Measurements from ENCODE around the gene CTBP1.

The CTBP1 gene

DNA sequence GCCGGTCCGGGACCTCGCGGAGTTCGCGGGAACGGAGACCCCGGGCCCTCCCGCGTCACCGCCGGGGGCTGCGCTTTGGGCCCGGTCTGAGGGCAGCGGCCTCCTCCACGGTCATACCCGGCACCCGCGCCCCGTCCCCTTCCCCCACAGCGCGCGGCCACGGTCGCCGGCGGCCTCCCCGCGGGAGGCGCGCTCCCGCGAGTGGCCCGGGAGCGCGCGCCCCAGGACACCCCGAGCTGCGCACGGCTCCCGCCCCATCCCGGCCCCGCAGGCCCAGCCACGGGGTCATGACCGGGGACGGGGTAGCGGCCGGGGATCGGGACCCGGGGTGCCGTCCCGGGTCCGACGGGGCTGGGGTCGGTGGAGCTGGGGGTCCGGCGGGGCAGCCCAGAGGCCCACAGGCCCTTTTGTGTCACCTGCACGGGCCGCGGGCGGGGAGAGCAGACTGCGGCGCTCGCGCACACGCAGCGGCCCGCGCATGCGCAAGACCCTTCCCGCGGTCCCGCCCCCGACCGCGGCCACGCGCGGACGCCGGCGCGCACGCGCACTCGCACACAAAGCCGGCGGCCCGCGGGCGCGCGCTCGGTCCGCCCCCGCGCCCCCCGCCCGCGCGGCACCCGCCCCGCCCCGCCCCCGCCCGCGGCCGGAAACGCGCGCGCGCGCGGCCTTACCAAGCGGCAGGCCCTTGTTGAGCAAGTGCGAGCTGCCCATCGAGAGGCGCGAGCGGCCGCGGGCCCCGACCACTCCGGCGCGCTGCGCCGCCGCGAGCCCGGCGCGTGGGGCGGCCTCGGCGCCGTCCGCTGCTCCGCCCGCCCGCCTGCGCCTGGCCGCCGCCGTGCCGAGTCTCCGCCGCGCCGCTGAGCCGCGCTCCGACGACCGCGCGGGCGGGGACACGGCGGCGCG, at the start of gene CTBP1:
CTBP1 (minus strand) TSS at position 886 of the 903 bp plus-strand sequence. CDS start 7,799 bp downstream, outside the sequence.
- Histone ChIP-seq H3K4me1 (ENCODE audit: control insufficient read depth, insufficient read depth, low read length) (0 out of 2 replicates have a peak, but pooled peaks cover 5% of the 10 kb centered on the region), H3K27ac (ENCODE audit: low read depth, low read length) (peak within 1 kb of the TSS; percentile 93), H3K27me3 (ENCODE audit: control insufficient read depth, insufficient read depth, low read length) (peaks cover 4% of the 10 kb centered on the region), H3K9me3 (ENCODE audit: control insufficient read depth, insufficient read depth, low read length) (peaks cover 36% of the 10 kb centered on the region), H3K9ac (ENCODE audit: low read depth, low read length) (peak within 1 kb of the TSS; percentile 86), H3K4me3 (ENCODE audit: low read depth, low read length) (peak within 1 kb of the TSS; percentile 81), H3K36me3 (ENCODE audit: control insufficient read depth, insufficient read depth, low read length) (peaks cover 11% of the 10 kb centered on the region; the same call in 1 of the 2 replicates)

DNA sequence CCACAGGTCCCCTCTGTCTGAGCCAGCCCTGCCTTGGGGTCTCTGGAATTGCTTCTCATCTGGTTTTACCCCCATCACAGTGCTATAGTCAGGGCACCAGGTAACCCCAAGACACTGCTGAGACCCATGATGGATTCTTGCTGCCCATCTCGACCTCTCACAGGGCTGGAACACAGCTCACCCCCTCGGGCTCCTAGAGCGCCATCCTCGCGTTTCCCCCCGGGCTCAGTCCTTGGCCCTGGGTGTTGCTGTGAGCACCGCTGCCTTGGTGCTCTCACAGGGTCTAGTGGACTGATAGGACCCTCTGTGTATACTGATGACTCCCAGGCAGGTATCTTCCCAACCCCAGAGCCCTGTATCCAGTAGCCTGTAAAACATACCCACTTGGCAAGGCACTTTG, 49.5 kb upstream of the CTBP1 start:
- H3K36me3 ChIP-seq (ENCODE audit: control insufficient read depth, insufficient read depth, low read length), result peaks cover 29% of the 10 kb centered on the region

DNA sequence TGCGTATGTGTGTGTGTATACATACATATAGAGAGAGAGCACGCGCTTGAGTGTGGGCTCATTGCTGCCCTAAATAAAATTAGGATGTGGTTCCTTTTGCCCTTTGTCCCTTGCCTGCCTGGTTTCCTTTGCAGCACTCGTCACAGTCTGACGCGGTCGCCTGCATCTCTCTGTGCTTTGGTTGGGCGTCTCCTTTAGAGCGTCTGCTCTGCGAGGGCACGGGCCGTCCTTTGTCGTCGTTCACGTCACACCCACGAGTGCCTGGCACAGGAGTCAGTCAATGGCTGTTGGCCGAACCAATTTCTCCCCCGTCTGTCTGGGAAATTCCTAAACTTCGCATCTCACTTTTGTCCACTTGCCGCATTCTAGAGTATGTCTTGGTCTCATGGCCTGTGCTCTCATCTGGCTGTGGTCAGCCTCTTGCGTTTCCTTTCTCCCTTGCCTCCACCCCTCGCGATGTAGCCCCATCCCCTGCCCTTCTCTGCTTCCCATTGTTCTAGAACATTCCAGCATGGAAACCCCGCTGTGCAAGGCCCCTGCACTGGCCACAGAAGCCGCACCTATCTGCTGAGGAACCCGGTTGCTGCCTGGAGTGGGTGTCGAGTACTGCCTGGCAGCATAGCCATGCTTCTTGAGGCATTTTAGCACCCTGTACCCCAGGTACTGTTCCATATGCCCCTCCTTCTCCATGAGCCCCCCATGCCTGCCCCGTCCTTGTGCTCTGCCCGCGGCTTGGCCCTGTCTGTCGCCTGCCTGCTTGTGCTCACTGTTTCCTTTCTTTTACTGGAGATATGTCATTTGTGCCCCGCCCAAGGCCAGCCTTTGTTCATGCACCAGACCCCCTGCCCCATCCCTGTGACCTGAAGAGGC, 48.8 kb upstream of the CTBP1 start:
- H3K9me3 ChIP-seq (ENCODE audit: control insufficient read depth, insufficient read depth, low read length), result no peaks in the 10 kb centered on the region
- no peak overlapping the region for H3K4me3 ChIP-seq (ENCODE audit: low read depth, low read length)
- no peak overlapping the region for H3K9ac ChIP-seq (ENCODE audit: low read depth, low read length)
- no peak overlapping the region for H3K27ac ChIP-seq (ENCODE audit: low read depth, low read length)
- H3K36me3 ChIP-seq (ENCODE audit: control insufficient read depth, insufficient read depth, low read length), result peaks cover 30% of the 10 kb centered on the region
- no peaks in the 10 kb centered on the region for H3K27me3 ChIP-seq (ENCODE audit: control insufficient read depth, insufficient read depth, low read length)
- peaks cover 9% of the 10 kb centered on the region for H3K4me1 ChIP-seq (ENCODE audit: control insufficient read depth, insufficient read depth, low read length)

More for the DNA sequence above, 49.5 kb upstream of the CTBP1 start:
- Histone ChIP-seq H3K9me3 (ENCODE audit: control insufficient read depth, insufficient read depth, low read length) (no peaks in the 10 kb centered on the region), H3K27me3 (ENCODE audit: control insufficient read depth, insufficient read depth, low read length) (no peaks in the 10 kb centered on the region), H3K27ac (ENCODE audit: low read depth, low read length) (no peak overlapping the region), H3K9ac (ENCODE audit: low read depth, low read length) (no peak overlapping the region), H3K4me1 (ENCODE audit: control insufficient read depth, insufficient read depth, low read length) (peaks cover 9% of the 10 kb centered on the region), H3K4me3 (ENCODE audit: low read depth, low read length) (no peak overlapping the region)

DNA sequence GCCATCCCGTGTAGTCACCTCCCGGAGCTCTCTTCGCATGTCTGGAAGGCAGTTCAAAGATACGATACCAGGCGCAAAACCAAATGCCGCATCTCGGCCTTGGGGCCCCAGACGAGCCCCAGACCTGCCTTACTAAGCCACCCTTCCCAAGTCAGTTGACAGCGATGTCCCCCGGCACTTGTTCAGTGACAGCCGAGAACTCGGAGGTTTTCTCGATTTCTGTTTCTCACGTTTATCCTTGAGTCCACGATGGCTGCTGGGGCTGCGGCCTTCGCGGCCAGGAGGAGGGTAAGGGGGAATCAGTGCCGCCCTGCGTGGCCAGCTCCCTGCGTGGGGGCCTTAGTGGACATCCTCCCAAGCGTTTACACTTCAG, 48.1 kb upstream of the CTBP1 start:
- Histone ChIP-seq H3K27me3 (ENCODE audit: control insufficient read depth, insufficient read depth, low read length) (no peaks in the 10 kb centered on the region), H3K4me3 (ENCODE audit: low read depth, low read length) (no peak overlapping the region), H3K4me1 (ENCODE audit: control insufficient read depth, insufficient read depth, low read length) (peaks cover 9% of the 10 kb centered on the region), H3K9ac (ENCODE audit: low read depth, low read length) (no peak overlapping the region), H3K9me3 (ENCODE audit: control insufficient read depth, insufficient read depth, low read length) (no peaks in the 10 kb centered on the region), H3K36me3 (ENCODE audit: control insufficient read depth, insufficient read depth, low read length) (peaks cover 30% of the 10 kb centered on the region), H3K27ac (ENCODE audit: low read depth, low read length) (no peak overlapping the region)

DNA sequence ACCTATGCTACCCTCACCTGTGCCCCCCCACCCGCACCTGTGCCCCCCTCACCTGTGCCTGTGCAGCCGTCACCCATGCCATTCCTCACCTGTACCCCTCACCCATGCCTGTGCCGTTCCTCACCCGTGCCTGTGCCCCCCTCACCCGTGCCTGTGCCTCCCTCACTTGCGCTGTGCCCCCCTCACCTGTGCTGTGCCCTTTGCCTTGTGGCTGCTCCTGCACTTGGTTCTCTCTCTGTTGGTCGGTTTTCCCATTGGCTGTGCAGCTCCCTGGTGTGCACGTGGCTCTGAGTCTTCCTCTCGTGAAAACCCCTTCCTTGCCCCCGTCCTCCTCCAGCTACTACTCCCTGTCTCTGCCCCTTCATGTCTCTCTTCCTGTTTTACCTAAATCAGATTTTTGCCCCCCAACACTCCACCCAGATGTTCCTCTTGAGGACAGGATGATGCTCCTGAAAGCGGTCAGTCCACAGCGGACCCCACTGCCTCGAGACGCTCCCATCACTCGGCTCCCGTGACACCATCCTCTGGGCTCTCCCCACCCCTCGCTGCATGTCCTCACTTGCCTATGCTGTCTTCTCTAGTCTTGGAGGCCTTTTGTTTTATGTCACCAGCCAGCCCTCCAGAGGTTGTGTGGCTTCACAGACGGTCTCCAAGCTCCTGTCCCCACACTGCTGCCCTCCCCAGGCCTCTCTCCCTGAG, 47.5 kb upstream of the CTBP1 start:
- Histone ChIP-seq H3K27me3 (ENCODE audit: control insufficient read depth, insufficient read depth, low read length) (no peaks in the 10 kb centered on the region), H3K9ac (ENCODE audit: low read depth, low read length) (no peak overlapping the region), H3K4me1 (ENCODE audit: control insufficient read depth, insufficient read depth, low read length) (peaks cover 9% of the 10 kb centered on the region), H3K27ac (ENCODE audit: low read depth, low read length) (no peak overlapping the region), H3K36me3 (ENCODE audit: control insufficient read depth, insufficient read depth, low read length) (peaks cover 26% of the 10 kb centered on the region), H3K4me3 (ENCODE audit: low read depth, low read length) (no peak overlapping the region), H3K9me3 (ENCODE audit: control insufficient read depth, insufficient read depth, low read length) (no peaks in the 10 kb centered on the region)

DNA sequence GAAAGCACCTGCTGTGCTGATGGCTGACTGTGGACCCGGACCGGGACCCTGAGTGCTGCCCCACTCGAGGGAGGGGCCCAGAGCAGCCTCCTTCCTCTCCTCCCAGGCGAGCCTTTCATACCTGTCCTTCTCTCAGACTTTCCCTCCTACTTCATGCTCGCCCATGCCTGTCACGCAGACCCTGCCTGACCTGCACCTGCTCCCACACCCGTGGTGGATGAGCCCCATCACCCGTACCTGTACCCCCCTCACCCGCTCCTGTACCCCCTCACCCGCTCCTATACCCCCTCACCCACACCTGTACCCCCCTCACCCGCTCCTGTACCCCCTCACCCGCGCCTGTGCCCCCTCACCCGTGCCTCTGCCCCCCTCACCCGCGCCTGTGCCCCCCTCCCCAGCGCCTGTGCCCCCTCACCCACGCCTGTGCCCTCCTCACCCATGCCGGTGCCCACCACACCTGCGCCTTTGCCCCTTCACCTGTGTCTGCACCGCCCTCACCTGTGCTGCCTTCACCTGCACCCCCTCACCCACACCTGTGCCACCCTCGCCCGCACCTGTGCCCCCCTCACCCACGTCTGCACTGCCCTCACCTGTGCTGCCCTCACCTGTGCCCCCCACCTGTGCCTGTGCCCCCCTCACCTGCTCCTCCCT, 46.6 kb upstream of the CTBP1 start:
- H3K36me3 ChIP-seq (ENCODE audit: control insufficient read depth, insufficient read depth, low read length), result peaks cover 17% of the 10 kb centered on the region
- no peaks in the 10 kb centered on the region for H3K9me3 ChIP-seq (ENCODE audit: control insufficient read depth, insufficient read depth, low read length)
- no peak overlapping the region for H3K4me3 ChIP-seq (ENCODE audit: low read depth, low read length)
- H3K27ac ChIP-seq (ENCODE audit: low read depth, low read length), result no peak overlapping the region
- no peaks in the 10 kb centered on the region for H3K27me3 ChIP-seq (ENCODE audit: control insufficient read depth, insufficient read depth, low read length)
- peaks cover 13% of the 10 kb centered on the region for H3K4me1 ChIP-seq (ENCODE audit: control insufficient read depth, insufficient read depth, low read length)
- no peak overlapping the region for H3K9ac ChIP-seq (ENCODE audit: low read depth, low read length)

DNA sequence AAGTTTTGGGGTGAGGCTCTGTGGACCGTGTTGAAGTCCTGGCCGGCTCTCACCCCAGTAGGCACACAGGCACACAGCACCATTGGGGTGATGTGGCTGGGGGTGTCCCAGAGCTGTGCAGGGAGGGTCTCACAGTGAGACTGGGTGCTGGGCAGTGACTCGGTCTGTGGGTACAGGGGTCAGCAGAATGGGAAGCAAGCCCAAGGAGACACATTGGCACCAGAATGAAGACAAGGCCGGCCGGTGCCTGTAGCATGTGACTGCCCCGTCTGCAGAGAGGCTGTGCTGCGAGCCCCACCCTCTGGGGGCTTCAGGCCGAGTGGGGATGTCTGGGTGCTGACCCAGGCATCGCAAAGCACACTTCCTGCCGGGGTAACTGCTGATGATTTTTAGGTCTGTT, 46.0 kb upstream of the CTBP1 start:
- H3K36me3 ChIP-seq (ENCODE audit: control insufficient read depth, insufficient read depth, low read length), result peaks cover 14% of the 10 kb centered on the region
- H3K4me3 ChIP-seq (ENCODE audit: low read depth, low read length), result no peak overlapping the region
- no peak overlapping the region for H3K9ac ChIP-seq (ENCODE audit: low read depth, low read length)
- no peaks in the 10 kb centered on the region for H3K27me3 ChIP-seq (ENCODE audit: control insufficient read depth, insufficient read depth, low read length)
- peaks cover 13% of the 10 kb centered on the region for H3K4me1 ChIP-seq (ENCODE audit: control insufficient read depth, insufficient read depth, low read length)
- H3K27ac ChIP-seq (ENCODE audit: low read depth, low read length), result no peak overlapping the region
- no peaks in the 10 kb centered on the region for H3K9me3 ChIP-seq (ENCODE audit: control insufficient read depth, insufficient read depth, low read length)

DNA sequence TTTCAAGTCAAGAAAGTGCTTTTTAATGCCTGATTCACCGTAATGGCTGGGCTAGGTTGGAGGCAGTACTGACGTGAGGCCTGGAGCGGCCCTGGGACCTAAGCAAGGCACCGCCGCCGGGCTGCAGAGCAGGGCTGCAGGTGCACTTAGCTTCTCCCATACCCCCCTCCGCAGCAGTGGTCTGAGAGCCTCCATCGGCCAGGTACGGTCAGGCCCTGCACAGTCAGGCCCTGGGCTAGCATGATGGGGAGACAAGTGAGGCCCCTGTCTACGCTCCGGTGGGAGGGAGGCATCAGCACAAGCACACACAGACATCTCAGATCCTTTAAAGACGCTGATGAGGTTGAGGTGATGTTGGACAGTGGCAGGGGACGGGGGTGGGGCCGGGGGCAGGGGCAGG, 45.5 kb upstream of the CTBP1 start:
- no peak overlapping the region for H3K9ac ChIP-seq (ENCODE audit: low read depth, low read length)
- no peak overlapping the region for H3K4me3 ChIP-seq (ENCODE audit: low read depth, low read length)
- H3K4me1 ChIP-seq (ENCODE audit: control insufficient read depth, insufficient read depth, low read length), result peaks cover 13% of the 10 kb centered on the region
- H3K9me3 ChIP-seq (ENCODE audit: control insufficient read depth, insufficient read depth, low read length), result no peaks in the 10 kb centered on the region
- peaks cover 9% of the 10 kb centered on the region for H3K36me3 ChIP-seq (ENCODE audit: control insufficient read depth, insufficient read depth, low read length)
- no peak overlapping the region for H3K27ac ChIP-seq (ENCODE audit: low read depth, low read length)
- no peaks in the 10 kb centered on the region for H3K27me3 ChIP-seq (ENCODE audit: control insufficient read depth, insufficient read depth, low read length)

DNA sequence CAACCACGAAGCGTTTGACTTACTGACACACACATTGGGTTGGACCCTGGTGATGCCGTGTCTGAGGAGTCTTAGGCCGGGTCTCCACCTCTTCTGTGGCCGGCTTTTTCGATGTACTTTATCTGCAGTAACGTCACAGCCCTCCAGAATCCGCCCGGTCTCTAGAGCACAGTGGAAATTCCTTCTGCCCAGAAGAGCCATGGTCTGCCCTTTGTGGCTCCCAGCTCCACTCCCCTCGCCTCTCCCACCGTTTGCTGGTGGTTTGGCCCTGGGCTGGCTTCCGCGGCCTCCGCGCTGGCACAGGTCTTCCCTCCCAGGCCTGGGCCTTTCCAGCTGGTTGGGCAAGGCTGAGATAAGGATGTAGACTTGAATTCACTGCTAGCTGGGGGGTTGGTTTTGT, 45.1 kb upstream of the CTBP1 start:
- no peak overlapping the region for H3K4me3 ChIP-seq (ENCODE audit: low read depth, low read length)
- no peaks in the 10 kb centered on the region for H3K9me3 ChIP-seq (ENCODE audit: control insufficient read depth, insufficient read depth, low read length)
- H3K9ac ChIP-seq (ENCODE audit: low read depth, low read length), result no peak overlapping the region
- no peaks in the 10 kb centered on the region for H3K27me3 ChIP-seq (ENCODE audit: control insufficient read depth, insufficient read depth, low read length)
- H3K27ac ChIP-seq (ENCODE audit: low read depth, low read length), result no peak overlapping the region
- H3K4me1 ChIP-seq (ENCODE audit: control insufficient read depth, insufficient read depth, low read length), result peaks cover 13% of the 10 kb centered on the region
- peaks cover 9% of the 10 kb centered on the region for H3K36me3 ChIP-seq (ENCODE audit: control insufficient read depth, insufficient read depth, low read length)

DNA sequence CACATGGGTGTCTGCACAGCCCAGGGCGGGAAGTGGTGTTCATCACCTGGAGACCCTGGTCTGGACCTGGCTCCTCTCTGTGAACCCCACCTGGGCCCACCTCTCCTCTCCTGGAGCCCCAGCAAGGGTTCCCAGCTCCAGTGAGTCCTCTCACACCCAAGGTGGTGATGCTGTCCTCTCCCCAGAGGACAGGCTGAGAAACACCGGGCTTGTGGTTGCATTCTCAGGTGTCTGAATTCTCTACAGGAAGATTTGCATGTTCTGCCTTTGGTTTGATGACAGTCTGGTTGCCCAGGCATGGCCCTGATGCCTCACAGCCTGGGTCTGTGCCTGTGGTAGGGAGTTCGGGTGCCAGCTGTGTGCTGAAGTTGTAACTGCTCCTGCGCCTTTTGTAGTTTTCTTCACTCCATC, 44.6 kb upstream of the CTBP1 start:
- Histone ChIP-seq H3K9me3 (ENCODE audit: control insufficient read depth, insufficient read depth, low read length) (no peaks in the 10 kb centered on the region), H3K36me3 (ENCODE audit: control insufficient read depth, insufficient read depth, low read length) (peaks cover 9% of the 10 kb centered on the region), H3K4me1 (ENCODE audit: control insufficient read depth, insufficient read depth, low read length) (peaks cover 13% of the 10 kb centered on the region), H3K4me3 (ENCODE audit: low read depth, low read length) (no peak overlapping the region), H3K27ac (ENCODE audit: low read depth, low read length) (no peak overlapping the region), H3K27me3 (ENCODE audit: control insufficient read depth, insufficient read depth, low read length) (no peaks in the 10 kb centered on the region), H3K9ac (ENCODE audit: low read depth, low read length) (no peak overlapping the region)

Data from HUES48 (cell line).